Measurements from ENCODE around the gene WDFY2. TPM values are rescaled to one million over a fixed set of nuclear protein-coding genes. Genes with fewer than 3 reads are reported as not detected.
A peak's percentile ranks its signal among the peaks of the same experiment; 100 is the strongest.

Gene WDFY2
- total RNA-seq, 1 experiment from 2014 or later, result 8.2 TPM

GRCh38 chr13:51733374-51734298 lies 149.4 kb downstream of the WDFY2 start:
- no peak for DNase-seq (ENCODE audit: low read depth)

GRCh38 chr13:51734786-51735185 lies 150.5 kb downstream of the WDFY2 start:
- no peak for DNase-seq (ENCODE audit: low read depth)

- DNase-seq (ENCODE audit: low read depth), result no peak
Measured at GRCh38 chr13:51737609-51738008, 153.3 kb downstream of the WDFY2 start.

DNA sequence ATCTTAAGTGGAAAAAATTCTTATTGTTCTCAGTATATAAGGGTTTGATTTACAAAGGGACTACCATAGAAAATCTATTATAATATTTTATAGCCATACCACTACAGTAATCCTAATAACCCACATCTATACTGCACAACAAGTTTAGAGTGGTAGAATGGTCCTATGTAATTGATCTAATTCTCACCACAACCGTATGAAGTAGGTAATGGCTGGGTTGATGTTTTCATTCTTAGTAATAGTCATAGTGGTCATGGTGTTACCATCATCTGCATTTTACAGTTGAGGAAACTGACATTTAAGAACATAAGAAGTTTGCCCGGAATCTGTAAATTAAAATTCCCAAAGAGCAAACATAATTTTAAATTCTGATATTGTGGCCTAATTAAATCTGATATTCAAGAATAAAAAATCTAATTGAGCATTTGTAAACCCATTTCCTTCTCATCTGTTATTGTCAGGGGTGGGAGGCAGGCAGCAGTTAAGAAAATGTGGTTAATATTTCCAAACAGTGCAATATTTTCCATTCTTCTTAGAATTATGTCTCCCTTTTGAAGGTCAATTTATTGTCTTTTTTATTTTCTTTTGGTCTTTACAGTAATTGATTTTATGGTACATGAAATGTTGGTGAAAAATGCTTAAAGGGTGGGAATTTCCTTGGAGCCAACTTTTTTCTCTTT lies 154.1 kb downstream of the WDFY2 start:
- no peak for DNase-seq (ENCODE audit: low read depth)

DNA sequence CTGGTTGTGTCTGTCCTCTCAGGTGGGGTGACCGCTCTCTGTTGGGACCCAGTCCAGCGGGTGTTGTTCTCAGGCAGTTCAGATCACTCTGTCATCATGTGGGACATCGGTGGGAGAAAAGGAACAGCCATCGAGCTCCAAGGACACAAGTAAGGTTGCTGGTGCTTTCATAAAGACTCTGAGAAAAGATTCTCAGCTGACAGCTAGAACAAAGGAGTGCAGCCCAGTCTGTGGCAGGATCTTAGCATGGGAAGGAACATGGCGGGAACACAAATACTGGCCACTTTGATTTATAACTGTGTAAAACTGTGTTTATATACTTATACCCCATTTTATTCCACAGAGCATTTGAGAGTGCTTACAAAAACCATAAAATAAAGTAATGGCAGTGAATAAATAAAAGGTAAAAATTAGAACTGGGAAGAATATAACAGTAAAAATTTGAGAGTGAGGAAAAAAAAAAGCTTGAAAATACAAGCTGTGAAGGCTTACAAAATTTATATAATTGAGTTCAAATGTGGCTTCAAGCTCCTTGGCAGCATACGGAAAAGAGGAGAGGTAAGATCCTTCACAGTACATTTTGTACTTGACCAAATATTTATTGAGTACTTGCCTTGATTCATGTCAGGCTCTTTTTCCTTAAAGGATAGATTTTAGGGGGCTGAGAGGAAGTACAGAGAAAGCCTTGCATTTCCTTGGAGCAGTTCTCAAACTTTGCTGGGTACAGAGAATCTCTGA lies 154.9 kb downstream of the WDFY2 start:
- DNase-seq (ENCODE audit: low read depth), result no peak

- DNase-seq (ENCODE audit: low read depth), result no peak
Measured at GRCh38 chr13:51740698-51741097, 156.4 kb downstream of the WDFY2 start.

- DNase-seq (ENCODE audit: low read depth), result no peak
Measured at GRCh38 chr13:51742031-51742430, 157.8 kb downstream of the WDFY2 start.

DNA sequence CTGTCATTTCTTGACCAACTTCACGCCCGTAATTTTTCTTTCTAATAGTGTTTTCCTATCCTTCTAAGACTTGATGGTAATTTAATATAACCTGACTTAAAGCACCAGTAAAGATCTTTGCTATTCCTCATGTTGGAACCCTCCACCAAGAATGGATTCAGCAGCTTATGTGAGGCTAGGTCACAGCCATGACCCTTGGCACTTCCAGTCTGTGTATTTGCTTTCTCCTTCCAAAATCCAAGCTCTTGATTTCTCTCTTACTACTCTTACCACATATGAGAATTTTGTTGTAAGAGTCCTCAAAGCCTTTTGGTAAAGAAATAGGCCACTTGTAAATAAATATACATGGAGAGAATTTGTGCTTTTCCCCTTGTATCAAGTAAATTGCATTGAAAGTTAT lies 158.3 kb downstream of the WDFY2 start:
- DNase-seq (ENCODE audit: low read depth), result no peak

GRCh38 chr13:51745243-51745642 lies 161.0 kb downstream of the WDFY2 start:
- no peak for DNase-seq (ENCODE audit: low read depth)

GRCh38 chr13:51746802-51747201 lies 162.5 kb downstream of the WDFY2 start:
- no peak for DNase-seq (ENCODE audit: low read depth)

DNA sequence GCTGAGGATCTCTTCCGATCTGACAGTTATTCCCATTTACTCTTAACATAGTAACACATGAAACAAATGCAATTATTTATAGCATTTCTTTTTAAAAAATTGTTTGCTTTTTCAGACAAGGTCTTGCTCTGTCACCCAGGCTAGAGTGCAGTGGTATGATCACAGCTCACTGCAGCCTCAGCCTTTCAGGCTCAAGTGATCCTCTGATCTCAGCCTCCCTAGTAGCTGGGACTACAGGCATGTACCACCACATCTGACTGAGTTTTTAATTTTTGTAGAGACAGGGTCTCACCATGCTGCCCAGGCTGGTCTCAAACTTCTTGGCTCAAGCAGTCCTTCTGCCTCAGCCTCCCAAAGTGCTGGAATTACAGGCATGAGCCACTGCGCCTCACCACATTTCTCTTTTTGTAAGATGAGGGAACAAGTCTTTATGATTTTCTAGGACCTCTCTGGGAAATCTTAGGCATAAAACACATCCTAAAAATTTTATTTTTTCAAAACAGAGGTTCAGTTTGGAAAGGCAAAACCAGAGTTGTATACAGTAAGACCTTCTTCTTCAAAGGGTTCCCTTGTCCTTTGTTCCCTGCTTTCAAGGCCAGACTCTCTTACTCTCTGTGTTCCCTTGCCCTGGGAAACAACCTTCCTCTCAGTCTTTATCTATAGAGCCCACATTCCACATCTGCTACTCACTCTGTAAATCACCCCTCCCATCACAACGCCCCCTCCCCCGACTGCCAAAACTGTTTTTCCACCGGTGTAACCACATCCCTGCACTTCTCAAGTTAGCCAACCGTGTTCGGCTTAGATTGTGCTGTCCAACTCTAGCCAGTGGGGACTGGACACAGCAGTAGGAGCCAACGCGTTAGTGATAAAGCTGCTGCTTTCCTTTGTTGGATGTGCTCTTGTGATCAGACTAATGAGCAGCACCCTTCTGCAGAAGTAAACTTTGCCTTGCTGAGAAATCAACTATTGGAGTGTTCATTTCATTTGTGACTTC lies 163.5 kb downstream of the WDFY2 start:
- DNase-seq (ENCODE audit: low read depth), result no peak

GRCh38 chr13:51756651-51757050 lies 172.4 kb downstream of the WDFY2 start:
- no peak for DNase-seq (ENCODE audit: low read depth)

- DNase-seq (ENCODE audit: low read depth), result no peak
Measured at GRCh38 chr13:51758691-51759090, 174.4 kb downstream of the WDFY2 start.

DNA sequence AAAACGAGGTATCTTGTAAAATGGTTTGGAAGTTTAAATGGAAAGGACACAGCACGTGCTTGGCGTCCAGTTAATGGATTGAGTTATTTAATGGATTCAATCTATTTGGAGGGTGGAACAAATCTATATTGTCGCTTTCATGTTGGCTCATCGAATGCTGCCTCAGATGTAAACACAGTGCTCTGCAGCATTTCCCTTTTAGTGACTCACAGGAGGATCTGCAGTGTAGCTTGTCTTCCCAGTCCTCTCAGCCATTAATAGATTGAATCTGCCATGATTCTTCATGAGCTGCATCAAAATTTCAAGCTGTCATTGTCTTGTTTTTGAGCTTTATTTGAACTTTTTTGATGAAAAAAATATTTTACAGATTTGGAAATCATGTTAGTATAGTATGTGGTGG lies 175.0 kb downstream of the WDFY2 start:
- DNase-seq (ENCODE audit: low read depth), result no peak

- DNase-seq (ENCODE audit: low read depth), result peak; percentile 63
Measured at GRCh38 chr13:51760592-51760991, 176.3 kb downstream of the WDFY2 start.

DNA sequence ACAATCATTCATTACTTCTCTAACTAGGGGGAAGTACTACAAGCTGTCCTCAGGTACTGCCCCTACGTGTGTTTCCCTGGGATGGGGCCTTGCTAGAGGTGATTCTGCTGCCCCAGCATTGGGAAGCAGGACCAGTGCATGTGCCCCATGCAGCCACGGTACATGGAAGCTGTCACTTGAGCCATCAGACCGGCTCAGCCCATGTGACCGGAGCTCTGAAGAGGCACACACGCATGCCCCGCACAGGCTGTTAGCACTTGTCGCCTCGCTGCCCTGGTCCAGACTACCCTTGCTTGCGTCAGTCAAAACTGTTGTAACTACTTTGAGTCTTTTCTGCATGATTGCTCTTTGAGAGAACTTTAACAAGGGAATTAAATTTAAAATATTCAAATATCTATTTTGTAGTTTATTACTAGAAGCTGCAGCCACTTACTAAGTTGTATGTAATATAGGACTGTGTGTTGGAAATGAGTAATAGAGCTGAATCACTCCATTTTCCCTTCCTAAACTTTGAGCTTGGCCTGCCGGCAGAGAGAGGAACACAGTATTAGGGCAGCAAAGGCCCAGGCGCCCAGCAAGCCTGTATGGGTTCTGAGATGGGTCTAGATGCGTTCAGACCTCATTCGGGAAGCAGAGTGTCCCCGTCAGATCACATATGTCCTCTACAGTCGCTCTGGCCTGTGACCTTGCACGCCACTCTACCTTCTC lies 177.5 kb downstream of the WDFY2 start:
- DNase-seq (ENCODE audit: low read depth), result no peak

GRCh38 chr13:51763486-51763885 lies 179.2 kb downstream of the WDFY2 start:
- DNase-seq (ENCODE audit: low read depth), result no peak

DNA sequence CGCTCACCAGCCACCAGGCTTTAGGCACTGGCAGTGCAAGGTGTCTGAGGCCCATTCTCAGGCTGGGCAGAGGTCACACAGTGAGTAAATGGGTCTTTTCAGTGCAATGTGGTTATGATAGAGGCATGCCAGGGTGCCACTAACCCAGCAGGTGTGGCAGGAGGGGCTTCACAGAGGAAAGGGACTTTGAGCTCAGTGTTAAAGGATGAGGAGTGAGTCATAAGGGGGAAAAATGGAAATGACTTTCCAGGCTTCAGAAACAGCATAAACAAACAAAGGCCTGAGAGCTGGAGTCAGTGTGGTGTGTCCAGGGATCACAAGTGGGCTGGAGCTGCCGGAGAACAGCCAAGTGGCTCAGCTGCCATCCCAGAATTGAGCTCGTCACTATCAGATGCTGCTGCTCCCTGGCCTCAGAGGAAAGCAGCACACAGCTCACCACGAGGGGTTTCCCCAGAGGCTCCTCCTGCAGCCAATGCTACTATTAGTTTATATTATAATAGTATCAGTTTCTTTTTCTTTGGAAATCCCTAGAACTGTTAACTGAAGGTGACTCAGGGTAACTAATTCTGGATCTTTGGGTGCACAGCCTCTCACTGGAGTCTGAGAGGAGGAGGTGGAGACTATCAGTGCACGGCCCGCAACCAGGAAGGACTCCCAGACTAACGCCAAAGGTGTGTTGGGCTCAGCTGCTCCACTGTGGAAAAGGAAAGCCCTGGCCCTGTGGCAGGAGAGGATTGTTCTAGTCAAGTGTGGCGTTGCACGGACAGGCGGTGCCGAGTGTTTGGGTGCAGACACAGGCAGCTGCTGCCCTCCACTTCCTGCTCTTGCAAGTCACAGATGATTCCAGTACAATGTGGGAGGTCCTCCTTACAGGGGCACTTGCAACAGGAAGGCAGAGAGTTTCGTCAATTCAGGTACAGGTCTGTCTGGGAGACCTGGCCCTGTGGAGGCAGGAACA lies 180.2 kb downstream of the WDFY2 start:
- DNase-seq (ENCODE audit: low read depth), result peak; percentile 93

GRCh38 chr13:51765142-51765515 lies 180.9 kb downstream of the WDFY2 start:
- DNase-seq (ENCODE audit: low read depth), result no peak

Measured in LHCN-M2 (cell line).